Measurements from ENCODE around the gene HRH3.

The HRH3 gene

GRCh38 chr20:62219992-62220665 is at the start of gene HRH3:
Gene HRH3 (minus strand): TSS chr20:62220278. CDS start chr20:62219970, 308 bp downstream.
- DNase-seq (ENCODE audit: extremely low read depth, low read depth) = no peak
- no peak within 1 kb of the TSS for H3K4me3 ChIP-seq (replicated peaks; ENCODE audit: low read depth, low read length)

GRCh38 chr20:62269871-62270270 is 49.8 kb upstream of the HRH3 start:
- TF ChIP-seq CTCF (IDR thresholded peaks at IDR 0.05; ENCODE audit: low read depth, low read length, missing control alignments) = no peak
- no peak for DNase-seq (ENCODE audit: extremely low read depth, low read depth)
- H3K4me3 ChIP-seq (replicated peaks; ENCODE audit: low read depth, low read length) = no peak overlapping the region

More at GRCh38 chr20:62219992-62220665, at the start of gene HRH3:
- TF ChIP-seq CTCF (IDR thresholded peaks at IDR 0.05; ENCODE audit: low read depth, low read length, missing control alignments) = no peak

- no peak overlapping the region for H3K4me3 ChIP-seq (replicated peaks; ENCODE audit: low read depth, low read length)
- TF ChIP-seq CTCF (IDR thresholded peaks at IDR 0.05; ENCODE audit: low read depth, low read length, missing control alignments) = no peak
- no peak for DNase-seq (ENCODE audit: extremely low read depth, low read depth)
Measured at GRCh38 chr20:62269378-62269777, 49.3 kb upstream of the HRH3 start.

- DNase-seq (ENCODE audit: extremely low read depth, low read depth) = no peak
Measured at GRCh38 chr20:62268228-62268900, 48.3 kb upstream of the HRH3 start.

GRCh38 chr20:62267543-62267942 is 47.5 kb upstream of the HRH3 start:
- TF ChIP-seq CTCF (IDR thresholded peaks at IDR 0.05; ENCODE audit: low read depth, low read length, missing control alignments) = no peak
- no peak overlapping the region for H3K4me3 ChIP-seq (replicated peaks; ENCODE audit: low read depth, low read length)
- DNase-seq (ENCODE audit: extremely low read depth, low read depth) = no peak

More at GRCh38 chr20:62268228-62268900, 48.3 kb upstream of the HRH3 start:
- no peak for TF ChIP-seq CTCF (IDR thresholded peaks at IDR 0.05; ENCODE audit: low read depth, low read length, missing control alignments)
- no peak overlapping the region for H3K4me3 ChIP-seq (replicated peaks; ENCODE audit: low read depth, low read length)

- no peak for DNase-seq (ENCODE audit: extremely low read depth, low read depth)
- H3K4me3 ChIP-seq (replicated peaks; ENCODE audit: low read depth, low read length) = no peak overlapping the region
- no peak for TF ChIP-seq CTCF (IDR thresholded peaks at IDR 0.05; ENCODE audit: low read depth, low read length, missing control alignments)
Measured at GRCh38 chr20:62266851-62267250, 46.8 kb upstream of the HRH3 start.

All from HFF-Myc (cell line).